Lower leg skin (tissue), 3 donors: ENCODE measurements around the gene RGS4.

Source experiments
- CTCF ChIP-seq, 3 donors: fragments of 450-650 bp; IDR thresholded peaks; one replicate each; pipeline ENCODE4 v1.5.1; 2016; ENCODE audit warnings: antibody characterized with exemption in 3 of 3, mild to moderate bottlenecking in 3 of 3, moderate library complexity in 2 of 3
- POLR2A ChIP-seq, 2 donors: fragments of 450-650 bp; IDR thresholded peaks; one replicate each; pipeline ENCODE4 v1.6.1; 2016 to 2017; ENCODE audit warnings: antibody characterized with exemption in 2 of 2, mild to moderate bottlenecking in 1 of 2, moderate library complexity in 1 of 2

GRCh38 chr1:163094182-163094581 is 25.0 kb downstream of the RGS4 start:
- no peak for TF ChIP-seq CTCF (IDR thresholded peaks at IDR 0.05)
- TF ChIP-seq POLR2A (IDR thresholded peaks at IDR 0.05): no peak
